GM12878 (cell line): Measurements from ENCODE around the gene YIF1B. TPM values are rescaled to one million over a fixed set of nuclear protein-coding genes. Genes with fewer than 3 reads are reported as not detected.

Source experiments
- ATAC-seq: fragments of 200-7000 bp; cut with Tn5 transposase; 3 replicates; pipeline ENCODE4 v1.9.1; 2020; ENCODE audit warnings: mild to moderate bottlenecking, moderate library complexity
- BruUV-seq: library from RNA; stranded (reverse); fragments of 400-500 nt; replicated peaks from 2 replicates; lab custom pipeline; 2021; lab: Mats Ljungman, UMichigan
- CTCF ChIA-PET: fragments of 300-600 bp; sonication (Branson Sonifier 250); formaldehyde crosslinking; extraction: SDS; loops from one replicate; lab custom pipeline; 2021; ENCODE audit warnings: inconsistent platforms; lab: Yijun Ruan, JAX
- POLR2A ChIA-PET: fragments of 350-600 bp; formaldehyde crosslinking; extraction: SDS; loops from one replicate; lab custom pipeline; 2021; ENCODE audit warnings: inconsistent platforms; lab: Charles Lee
- RAD21 ChIA-PET: fragments of 300-600 bp; sonication (Branson Sonifier 250); formaldehyde crosslinking; loops from one replicate; lab custom pipeline; 2023; ENCODE audit warnings: antibody characterized with exemption; ENCODE audit not compliant: unreplicated experiment; lab: Charles Lee
- SMC1A ChIA-PET: fragments of 300-600 bp; sonication (Branson Sonifier 250); formaldehyde crosslinking; loops from one replicate; lab custom pipeline; 2023; ENCODE audit not compliant: unreplicated experiment, uncharacterized antibody; lab: Charles Lee
- DNase-seq: peaks from one replicate; pipeline ENCODE4 v3.0.0-alpha.2; 2011; ENCODE audit warnings: low read depth, low spot score
- FAIRE-seq: peaks from 3 replicates; lab custom pipeline; 2011; peaks lifted over from hg19 to GRCh38; lab: Jason Lieb, UNC
- H2AFZ ChIP-seq: 2 replicates; pipeline ENCODE4 v1.6.0; 2011; ENCODE audit warnings: low read depth, low read length, control low read depth; ENCODE audit not compliant: control insufficient read depth
- H3K27ac ChIP-seq: 2 replicates; pipeline ENCODE4 v1.5.1; 2011; ENCODE audit warnings: control low read depth; ENCODE audit not compliant: control insufficient read depth, insufficient read depth
- H3K27me3 ChIP-seq, 2 experiments: replicated peaks in 1 of 2; 2 replicates each; pipeline versions ENCODE4 v1.6.0 to v1.6.1; 2011; ENCODE audit warnings: low read length in 1 of 2; ENCODE audit not compliant: control insufficient read depth in 2 of 2, insufficient read depth in 2 of 2
- H3K36me3 ChIP-seq, 2 experiments: 2 replicates each; pipeline ENCODE4 v1.5.1; 2011; ENCODE audit warnings: low read length in 1 of 2; ENCODE audit not compliant: control insufficient read depth in 2 of 2, insufficient read depth in 2 of 2
- H3K4me1 ChIP-seq: 2 replicates; pipeline ENCODE4 v1.6.1; 2011; ENCODE audit warnings: mild to moderate bottlenecking, low read length, moderate library complexity, mixed read lengths; ENCODE audit not compliant: control insufficient read depth, insufficient read depth
- H3K4me2 ChIP-seq: 2 replicates; pipeline ENCODE4 v1.6.0; 2011; ENCODE audit warnings: control low read depth; ENCODE audit not compliant: control insufficient read depth, insufficient read depth
- H3K4me3 ChIP-seq: fragments of 200-600 bp; sonication (generic); 2 replicates; pipeline ENCODE4 v1.5.1; 2016
- H3K79me2 ChIP-seq: 2 replicates; pipeline ENCODE4 v1.6.0; 2011; ENCODE audit warnings: low read length; ENCODE audit not compliant: control insufficient read depth, insufficient read depth
- H3K9ac ChIP-seq: 2 replicates; pipeline ENCODE4 v1.8.0; 2011; ENCODE audit warnings: low read length, control low read depth, mixed read lengths; ENCODE audit not compliant: control insufficient read depth, insufficient read depth
- H3K9me3 ChIP-seq: replicated peaks from 3 replicates; pipeline ENCODE4 v1.5.1; 2011; ENCODE audit warnings: mild to moderate bottlenecking, low read length; ENCODE audit not compliant: control insufficient read depth, insufficient read depth
- H4K20me1 ChIP-seq: 2 replicates; pipeline ENCODE4 v1.6.0; 2011; ENCODE audit not compliant: control insufficient read depth, insufficient read depth
- CHD2 ChIP-seq: IDR thresholded peaks from 2 replicates; pipeline ENCODE4 v1.6.1; 2011; ENCODE audit warnings: low read depth, low read length, improper control_type of control experiment, borderline replicate concordance
- CREM ChIP-seq: IDR thresholded peaks from 2 replicates; pipeline ENCODE4 v1.6.1; 2014; ENCODE audit warnings: antibody characterized with exemption, low read depth
- DPF2 ChIP-seq: fragments of 450-650 bp; IDR thresholded peaks from 2 replicates; pipeline ENCODE4 v1.6.1; 2017; ENCODE audit warnings: mild to moderate bottlenecking
- EZH2 ChIP-seq: IDR thresholded peaks from 2 replicates; pipeline ENCODE4 v1.6.1; 2012; ENCODE audit warnings: low read depth, mild to moderate bottlenecking, control low read depth, inconsistent platforms, low read length, borderline replicate concordance; ENCODE audit not compliant: control insufficient read depth
- GATAD2B ChIP-seq: fragments of 450-650 bp; conservative IDR thresholded peaks from 2 replicates; pipeline ENCODE4 v1.6.1; 2017; ENCODE audit warnings: low read depth, mild to moderate bottlenecking, moderate library complexity
- HDAC6 ChIP-seq: fragments of 200-600 bp; sonication (generic); IDR thresholded peaks from one replicate; pipeline ENCODE4 v1.8.0; 2017; ENCODE audit warnings: antibody characterized with exemption; ENCODE audit not compliant: unreplicated experiment
- POLR2A ChIP-seq: IDR thresholded peaks from 2 replicates; pipeline ENCODE4 v1.6.1; 2011; ENCODE audit warnings: low read depth, mild to moderate bottlenecking, low read length
- TCF12 ChIP-seq: IDR thresholded peaks from 2 replicates; pipeline ENCODE4 v1.6.1; 2011; ENCODE audit warnings: low read depth, mild to moderate bottlenecking, low read length
- WGBS: methylation state at CpG from one replicate; pipeline ENCODE4 v1.1.6; 2016; ENCODE audit warnings: low lambda C conversion rate; ENCODE audit not compliant: insufficient replicate concordance, insufficient coverage; ENCODE audit errors: missing lambda C conversion rate; 5-methylcytosine and 5-hydroxymethylcytosine counted together
- in situ Hi-C: fragments of 300-500 bp; cut with MboI; formaldehyde crosslinking; loops from 9 replicates; pipeline ENCODE4 v1.14.3; 2018; ENCODE audit warnings: mixed read lengths
- intact Hi-C: fragments of 100-400 bp; cut with micrococcal nuclease; formaldehyde crosslinking; loops from one replicate; pipeline ENCODE4 v1.14.2; 2022; ENCODE audit not compliant: unreplicated experiment
- polyA plus RNA-seq, 11 experiments: library from polyadenylated mRNA; depleted of rRNA in 4 of 11; unstranded in 6 of 11; stranded (reverse) in 5 of 11; fragments of >200 nt; fragmentation: Nextera tagmentation in 4 of 11; fragmentation: Illumina TruSeq in 1 of 11; extraction: Ambion mirVana in 4 of 11; extraction: Trizol in 1 of 11; gene quantifications; 1 replicate in 1 of 11; 2 replicates in 10 of 11; pipeline versions ENCODE4 v1.2.1 to v1.2.3, GENCODE V29; 2011 to 2016; ENCODE audit warnings: inconsistent platforms in 2 of 11, missing spikeins in 2 of 11, low read depth in 1 of 11
- total RNA-seq, 4 experiments: library from RNA; depleted of rRNA in 3 of 4; stranded (reverse); fragments of >200 nt in 3 of 4; fragmentation: Illumina TruSeq in 1 of 4; extraction: Trizol in 1 of 4; gene quantifications; 2 replicates each; pipeline versions ENCODE4 v1.2.1 to v1.2.3, GENCODE V29; 2013 to 2021

Gene YIF1B
- total and polyA plus RNA-seq, 10 of the 15 experiments (the other 5 are each of a cell fraction or from before 2014, with no cell fraction given): 1.3 to 106 (median 53.5) TPM

GRCh38 chr19:38264486-38265212, 51.1 kb downstream of the YIF1B start, which contains the start of gene SPINT2:
Gene SPINT2, plus strand, starts transcription at chr19:38264573. Its CDS starts 320 bp downstream, at chr19:38264893.
- peak within 1 kb of the TSS; percentile 88 for H2AFZ ChIP-seq
- H3K79me2 ChIP-seq: no peaks in the 10 kb centered on the region
- peak within 1 kb of the TSS; percentile 97 for H3K4me2 ChIP-seq
- H3K27me3 ChIP-seq: peaks cover 0 to 2% of the 10 kb centered on the region in 2 experiments; a peak in 2 of 4 replicates
- ChIA-PET POLR2A (interaction anchor here (0.6 kb wide), 2 partner anchors 33 to 50 kb away, joined by 5 read pairs; no protein-coding TSS in a partner anchor), CTCF (interaction anchor here (1.6 kb wide), 1 partner anchor 12 kb away, joined by 3 read pairs; no protein-coding TSS in a partner anchor), RAD21 (interaction anchor here (1.3 kb wide), 1 partner anchor 109 kb away, joined by 4 read pairs; the partner anchor contains the start of gene PSMD8), SMC1A (no interaction called here)
- in situ Hi-C loops (no loop called here), intact Hi-C loops (no loop called here)
- no peak for DNase-seq
- H3K9ac ChIP-seq: peak within 1 kb of the TSS; percentile 48; the same call in 1 of the 2 replicates
- H3K36me3 ChIP-seq: no peaks in the 10 kb centered on the region
- WGBS: 13% methylated on average over 59 of the region's 78 CpGs
- H3K4me1 ChIP-seq: peaks cover 9% of the 10 kb centered on the region
- no peak within 1 kb of the TSS for H3K27ac ChIP-seq
- TF ChIP-seq DPF2 (peak; percentile 53), HDAC6 (peak; percentile 63), EZH2 (no peak), GATAD2B (0 out of 2 replicates have a peak, but pooled peaks have one; percentile 22), TCF12 (no peak), POLR2A (peak; percentile 64), CHD2 (0 out of 2 replicates have a peak, but pooled peaks have one; percentile 29), CREM (no peak)
- peak; percentile 49; the same call in 2 of the 3 replicates for ATAC-seq
- no peaks in the 10 kb centered on the region for H3K9me3 ChIP-seq
- BruUV-seq: no TSS peak
- FAIRE-seq: no peak
- peak within 1 kb of the TSS; percentile 62; the same call in 1 of the 2 replicates for H3K4me3 ChIP-seq
- no peaks in the 10 kb centered on the region for H4K20me1 ChIP-seq
